Activated CD8-positive, alpha-beta memory T cell treated with anti-CD3 and anti-CD28 coated beads, Interleukin-2, amount 50 U/mL, for 24 hours (primary cell): ENCODE results near the gene MAGI1.

Source experiments
- DNase-seq: peaks from one replicate; pipeline ENCODE4 v3.0.0-alpha.2; 2020; ENCODE audit errors: extremely low read depth

MAGI1 gene

GRCh38 chr3:65485826-65486469, 552.8 kb downstream of the MAGI1 start:
- no peak for DNase-seq

- no peak for DNase-seq
These were observed 553.8 kb downstream of the MAGI1 start for GRCh38 chr3:65484964-65485363.

- no peak for DNase-seq
These were observed 555.2 kb downstream of the MAGI1 start for GRCh38 chr3:65483480-65483879.

- DNase-seq = no peak
These were observed 555.7 kb downstream of the MAGI1 start for GRCh38 chr3:65483011-65483410.

- no peak for DNase-seq
These were observed 557.6 kb downstream of the MAGI1 start for GRCh38 chr3:65481085-65481484.

GRCh38 chr3:65479990-65480389, 558.7 kb downstream of the MAGI1 start:
- DNase-seq = no peak

- no peak for DNase-seq
These were observed 559.9 kb downstream of the MAGI1 start for GRCh38 chr3:65478551-65479500.

- DNase-seq = no peak
These were observed 565.0 kb downstream of the MAGI1 start for GRCh38 chr3:65473736-65474135.

- no peak for DNase-seq
These were observed 566.2 kb downstream of the MAGI1 start for GRCh38 chr3:65472501-65472900.

- DNase-seq = no peak
These were observed 572.3 kb downstream of the MAGI1 start for GRCh38 chr3:65466300-65466988.

- DNase-seq = no peak
These were observed 588.8 kb downstream of the MAGI1 start for GRCh38 chr3:65449841-65450428.

- DNase-seq = no peak
These were observed 590.6 kb downstream of the MAGI1 start for GRCh38 chr3:65448120-65448519.

GRCh38 chr3:65445573-65446169, 593.0 kb downstream of the MAGI1 start:
- no peak for DNase-seq

GRCh38 chr3:65444447-65444815, 594.3 kb downstream of the MAGI1 start:
- DNase-seq = no peak

- no peak for DNase-seq
These were observed 594.8 kb downstream of the MAGI1 start for GRCh38 chr3:65443739-65444446.

GRCh38 chr3:65439641-65440284, 599.0 kb downstream of the MAGI1 start:
- DNase-seq = no peak

- DNase-seq = no peak
These were observed 600.1 kb downstream of the MAGI1 start for GRCh38 chr3:65438612-65439011.

GRCh38 chr3:65438096-65438495, 600.6 kb downstream of the MAGI1 start:
- DNase-seq = no peak

- DNase-seq = no peak
These were observed 602.1 kb downstream of the MAGI1 start for GRCh38 chr3:65436580-65436979.

- no peak for DNase-seq
These were observed 605.2 kb downstream of the MAGI1 start for GRCh38 chr3:65433480-65433879.
